ENCODE measurements around the gene MORN5. TPM values are rescaled to one million over a fixed set of nuclear protein-coding genes. Genes with fewer than 3 reads are reported as not detected.

The MORN5 gene
- total RNA-seq, 2 donors from 2014 or later: not detected

DNA sequence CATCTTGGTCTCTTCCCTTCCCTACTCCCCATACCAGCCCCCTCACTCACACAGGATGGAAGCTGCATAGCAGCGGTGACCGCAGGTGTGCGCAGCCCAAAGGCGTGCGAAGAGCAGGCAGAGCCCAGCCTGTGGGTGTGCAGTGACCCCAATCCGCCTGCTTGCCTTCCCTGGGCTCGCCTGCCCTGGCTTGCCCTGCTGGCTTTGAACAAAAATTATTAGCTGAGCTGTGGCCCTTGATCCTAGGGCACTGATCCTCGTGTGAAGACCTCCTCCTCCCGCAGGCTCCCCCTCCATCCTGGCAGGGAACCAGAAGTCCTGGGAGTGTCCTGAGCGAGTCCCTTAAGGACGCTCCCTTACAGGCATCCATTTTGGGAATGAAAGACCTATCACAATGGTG is 31.9 kb downstream of the MORN5 start:
- no peaks in the 10 kb centered on the region for H3K9me3 ChIP-seq
- ATAC-seq (no peak), DNase-seq (no peak)
- intact Hi-C loops (cut with DNase I): no loop called here
- H3K4me3 ChIP-seq: no peak overlapping the region
- H3K36me3 ChIP-seq (replicated peaks in 1 of 2; ENCODE audit: insufficient read depth in 1 of 2, low read depth in 2 of 2): no peaks in the 10 kb centered on the region
- H3K27me3 ChIP-seq: no peaks in the 10 kb centered on the region
- WGBS, 2 donors: 66 to 70% methylated on average over 10 to 11 of the region's 11 CpGs
- no peak overlapping the region for H3K27ac ChIP-seq
- H3K4me1 ChIP-seq: no peaks in the 10 kb centered on the region
- TF ChIP-seq CTCF (IDR thresholded peaks at IDR 0.05) (no peak), POLR2A (IDR thresholded peaks at IDR 0.05) (no peak)

- Histone ChIP-seq H3K27me3 (no peaks in the 10 kb centered on the region), H3K27ac (no peak overlapping the region), H3K4me1 (no peaks in the 10 kb centered on the region), H3K36me3 (replicated peaks in 1 of 2; ENCODE audit: insufficient read depth in 1 of 2, low read depth in 2 of 2) (no peaks in the 10 kb centered on the region), H3K4me3 (no peak overlapping the region), H3K9me3 (no peaks in the 10 kb centered on the region)
- TF ChIP-seq POLR2A (IDR thresholded peaks at IDR 0.05) (no peak), CTCF (IDR thresholded peaks at IDR 0.05) (no peak)
- WGBS, 2 donors: 56 to 81% methylated on average over 5 of the region's 5 CpGs
- intact Hi-C loops (cut with DNase I): no loop called here
- no peak for ATAC-seq
- no peak for DNase-seq
These were observed 32.7 kb downstream of the MORN5 start for GRCh38 chr9:122192261-122192875.

GRCh38 chr9:122192914-122193525 is 33.3 kb downstream of the MORN5 start:
- no peak overlapping the region for H3K4me3 ChIP-seq
- H3K4me1 ChIP-seq: no peaks in the 10 kb centered on the region
- ATAC-seq (no peak), DNase-seq (no peak)
- no peaks in the 10 kb centered on the region for H3K9me3 ChIP-seq
- 79 to 82% methylated on average over 16 of the region's 16 CpGs for WGBS, 2 donors
- intact Hi-C loops (cut with DNase I): no loop called here
- TF ChIP-seq POLR2A (IDR thresholded peaks at IDR 0.05) (no peak), CTCF (IDR thresholded peaks at IDR 0.05) (no peak)
- H3K36me3 ChIP-seq (replicated peaks in 1 of 2; ENCODE audit: insufficient read depth in 1 of 2, low read depth in 2 of 2): no peaks in the 10 kb centered on the region
- no peaks in the 10 kb centered on the region for H3K27me3 ChIP-seq
- no peak overlapping the region for H3K27ac ChIP-seq

DNA sequence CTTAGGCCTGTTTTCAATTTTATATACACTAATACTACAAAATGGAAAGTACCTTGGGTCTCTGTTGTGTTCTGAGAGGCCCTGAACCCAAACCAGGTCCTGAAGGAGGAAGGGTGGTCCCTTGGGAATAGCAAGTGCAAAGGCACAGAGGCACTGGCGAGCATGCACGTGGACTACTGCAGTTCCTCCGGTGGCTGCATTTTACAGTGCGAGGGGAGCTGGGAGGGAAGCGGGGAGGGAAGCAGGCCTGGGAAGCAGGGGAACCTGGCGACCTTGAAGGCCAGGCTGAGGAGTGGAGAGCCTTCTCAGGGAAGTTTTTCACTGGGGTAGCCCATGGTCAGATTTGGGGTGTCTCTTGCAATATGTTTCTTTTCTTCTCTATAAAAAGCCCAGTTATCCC is 33.9 kb downstream of the MORN5 start:
- DNase-seq: no peak
- 82 to 85% methylated on average over 6 of the region's 6 CpGs for WGBS, 2 donors
- no peaks in the 10 kb centered on the region for H3K4me1 ChIP-seq
- no peak overlapping the region for H3K4me3 ChIP-seq
- no peaks in the 10 kb centered on the region for H3K27me3 ChIP-seq
- no peak for ATAC-seq
- TF ChIP-seq POLR2A (IDR thresholded peaks at IDR 0.05): no peak
- TF ChIP-seq CTCF (IDR thresholded peaks at IDR 0.05): no peak
- no peaks in the 10 kb centered on the region for H3K9me3 ChIP-seq
- no peak overlapping the region for H3K27ac ChIP-seq
- intact Hi-C loops (cut with DNase I): no loop called here
- no peaks in the 10 kb centered on the region for H3K36me3 ChIP-seq (replicated peaks in 1 of 2; ENCODE audit: insufficient read depth in 1 of 2, low read depth in 2 of 2)

DNA sequence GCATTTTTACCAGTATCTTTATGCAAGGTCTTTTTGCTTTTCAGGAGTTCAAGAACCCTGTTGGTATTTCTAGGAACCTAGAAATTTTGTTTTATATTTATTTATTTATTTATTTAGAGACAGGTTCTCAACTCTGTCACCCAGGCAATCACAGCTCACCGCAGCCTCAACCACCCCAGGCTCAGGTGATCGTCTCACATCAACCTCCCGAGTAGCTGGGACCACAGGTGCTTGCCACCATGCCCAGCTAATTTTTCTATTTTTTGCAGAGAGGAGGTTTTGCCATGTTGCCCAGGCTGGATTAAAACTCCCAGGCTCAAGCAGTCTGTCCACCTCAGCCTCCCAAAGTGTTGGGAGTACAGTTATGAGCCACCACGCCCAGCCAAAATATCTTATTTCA is 36.2 kb downstream of the MORN5 start:
- Histone ChIP-seq H3K27me3 (no peaks in the 10 kb centered on the region), H3K4me1 (no peaks in the 10 kb centered on the region), H3K4me3 (no peak overlapping the region), H3K27ac (no peak overlapping the region), H3K9me3 (no peaks in the 10 kb centered on the region), H3K36me3 (replicated peaks in 1 of 2; ENCODE audit: insufficient read depth in 1 of 2, low read depth in 2 of 2) (no peaks in the 10 kb centered on the region)
- ATAC-seq (no peak), DNase-seq (no peak)
- 90 to 91% methylated on average over 4 of the region's 4 CpGs for WGBS, 2 donors
- no peak for TF ChIP-seq CTCF (IDR thresholded peaks at IDR 0.05)
- TF ChIP-seq POLR2A (IDR thresholded peaks at IDR 0.05): no peak
- intact Hi-C loops (cut with DNase I): no loop called here

Measured in body of pancreas (tissue), 4 donors.